Panc1 (cell line): ENCODE results near the gene TRAM2.

ENCODE experiments used
- POLR2AphosphoS5 ChIP-seq: IDR thresholded peaks from 2 replicates; pipeline ENCODE4 v1.6.1; 2012; ENCODE audit warnings: mild to moderate bottlenecking, low read depth, low read length, moderate library complexity
- TCF7L2 ChIP-seq: IDR thresholded peaks from 2 replicates; pipeline ENCODE4 v1.6.1; 2011; ENCODE audit warnings: mild to moderate bottlenecking, low read depth, low read length, inconsistent platforms
- TF ChIP-seq, protein P1 (sequence below): fragments of 450-650 bp; IDR thresholded peaks from 2 replicates; pipeline ENCODE4 v1.5.1; 2017; ENCODE audit warnings: mild to moderate bottlenecking

DNA sequence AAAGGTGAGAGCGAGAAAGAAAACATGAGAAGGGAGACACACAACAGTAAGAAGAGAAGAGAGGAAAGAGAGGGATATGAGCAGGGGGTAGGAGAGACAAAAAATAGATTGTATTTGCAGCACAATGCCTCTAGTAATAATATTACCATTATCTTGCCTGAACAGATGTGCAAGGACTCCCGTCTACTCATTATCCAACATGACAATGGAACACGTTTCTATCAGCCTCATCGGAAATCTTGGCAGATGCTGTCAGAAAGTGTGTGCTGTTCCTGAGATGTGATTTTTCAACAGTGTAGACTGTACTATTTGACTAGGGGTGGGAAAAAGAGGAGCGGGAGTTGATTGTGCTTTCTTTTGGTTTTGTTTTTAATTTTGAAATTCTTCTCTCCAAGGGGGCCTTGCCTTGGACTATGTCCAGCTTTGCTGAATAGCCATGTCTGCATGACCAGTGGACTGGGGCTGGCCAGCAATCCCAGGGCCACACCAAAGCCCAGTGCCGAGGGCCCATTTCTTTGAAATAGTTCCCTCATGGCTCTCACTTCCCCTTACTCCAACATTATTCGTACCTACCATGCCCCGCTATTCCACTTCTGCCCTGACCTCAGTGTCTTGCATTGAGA lies 11.3 kb upstream of the TRAM2 start:
- TF ChIP-seq, protein P1, sequence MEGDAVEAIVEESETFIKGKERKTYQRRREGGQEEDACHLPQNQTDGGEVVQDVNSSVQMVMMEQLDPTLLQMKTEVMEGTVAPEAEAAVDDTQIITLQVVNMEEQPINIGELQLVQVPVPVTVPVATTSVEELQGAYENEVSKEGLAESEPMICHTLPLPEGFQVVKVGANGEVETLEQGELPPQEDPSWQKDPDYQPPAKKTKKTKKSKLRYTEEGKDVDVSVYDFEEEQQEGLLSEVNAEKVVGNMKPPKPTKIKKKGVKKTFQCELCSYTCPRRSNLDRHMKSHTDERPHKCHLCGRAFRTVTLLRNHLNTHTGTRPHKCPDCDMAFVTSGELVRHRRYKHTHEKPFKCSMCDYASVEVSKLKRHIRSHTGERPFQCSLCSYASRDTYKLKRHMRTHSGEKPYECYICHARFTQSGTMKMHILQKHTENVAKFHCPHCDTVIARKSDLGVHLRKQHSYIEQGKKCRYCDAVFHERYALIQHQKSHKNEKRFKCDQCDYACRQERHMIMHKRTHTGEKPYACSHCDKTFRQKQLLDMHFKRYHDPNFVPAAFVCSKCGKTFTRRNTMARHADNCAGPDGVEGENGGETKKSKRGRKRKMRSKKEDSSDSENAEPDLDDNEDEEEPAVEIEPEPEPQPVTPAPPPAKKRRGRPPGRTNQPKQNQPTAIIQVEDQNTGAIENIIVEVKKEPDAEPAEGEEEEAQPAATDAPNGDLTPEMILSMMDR: no peak
- TF ChIP-seq POLR2AphosphoS5: no peak
- no peak for TF ChIP-seq TCF7L2
